OCI-M1 (cell line): ENCODE data around the gene UBE2O.

Experiments
- DNase-seq: peaks from one replicate; lab custom pipeline; 2025; lab: John Stamatoyannopoulos, UW

UBE2O gene

DNA sequence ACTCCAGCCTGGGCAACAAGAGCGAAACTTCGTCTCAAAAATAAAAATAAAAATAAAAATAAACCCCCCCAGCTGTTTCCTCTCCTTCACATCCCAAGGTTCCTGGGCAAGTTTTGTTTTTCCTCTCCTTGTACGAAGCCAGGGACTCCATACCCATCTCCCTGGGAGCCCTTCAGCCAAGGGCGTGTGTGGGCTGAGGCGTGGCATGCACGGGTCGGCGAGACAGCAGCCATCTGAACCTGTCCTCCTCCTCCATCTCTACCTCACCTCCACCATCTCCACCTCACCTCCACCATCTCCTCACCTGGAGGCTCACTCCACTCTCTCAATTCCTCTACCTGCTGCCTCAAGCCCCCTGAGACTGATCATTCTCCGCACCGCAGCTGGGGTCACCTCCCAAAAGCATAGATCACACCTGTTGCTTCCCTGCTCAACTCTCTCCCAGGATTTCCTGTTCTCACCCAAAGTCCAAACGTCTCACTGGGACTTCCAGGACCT lies 31.3 kb upstream of the UBE2O start:
- DNase-seq: no peak

DNA sequence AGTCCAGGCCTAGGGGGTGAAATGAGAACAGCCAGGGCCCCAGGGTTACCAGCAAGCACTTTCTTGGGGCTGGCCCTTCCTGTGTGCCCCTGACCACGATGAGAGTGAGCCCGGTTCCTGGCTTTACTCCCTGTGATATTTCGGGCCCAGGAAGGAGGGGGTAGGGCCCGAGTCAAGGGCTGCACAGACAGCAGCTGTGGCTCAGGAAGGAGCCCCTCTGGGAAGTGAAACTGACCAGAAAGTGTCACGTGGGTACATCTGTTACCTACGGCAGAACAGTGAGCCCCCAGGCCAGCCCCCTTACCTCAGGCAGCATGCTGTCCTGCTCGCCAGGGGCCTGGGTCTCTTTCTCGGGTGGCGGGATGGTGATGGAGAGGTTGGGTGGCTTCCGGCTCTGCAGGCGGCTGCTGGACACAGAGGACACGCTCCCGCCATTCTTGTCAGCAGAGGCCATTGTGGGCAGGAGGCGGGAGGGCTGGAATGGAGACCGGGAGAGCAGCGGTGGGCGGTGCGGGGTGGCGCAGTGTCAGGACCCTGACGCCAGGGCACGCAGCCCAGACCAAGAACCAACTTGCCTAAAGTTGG lies 28.2 kb upstream of the UBE2O start:
- no peak for DNase-seq

DNA sequence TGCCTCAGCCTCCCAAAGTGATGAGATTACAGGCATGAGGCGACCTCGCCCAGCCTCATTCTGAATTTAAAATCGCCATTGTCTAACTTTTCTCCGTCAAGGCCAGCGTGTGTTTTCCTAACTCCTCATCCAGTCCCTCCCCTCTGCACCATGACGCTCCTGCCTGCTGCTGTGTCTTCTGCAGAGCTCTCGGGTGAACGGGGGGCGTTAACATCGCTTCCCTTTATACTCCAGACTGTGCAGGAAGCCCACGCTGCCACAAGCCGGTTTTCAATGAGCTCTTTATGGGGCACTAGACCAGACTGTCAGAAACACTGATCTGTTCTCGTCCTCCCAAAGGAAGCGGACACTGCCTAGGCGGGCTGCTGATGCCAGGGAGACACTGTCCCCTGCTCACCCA lies 27.7 kb upstream of the UBE2O start:
- DNase-seq: no peak

DNA sequence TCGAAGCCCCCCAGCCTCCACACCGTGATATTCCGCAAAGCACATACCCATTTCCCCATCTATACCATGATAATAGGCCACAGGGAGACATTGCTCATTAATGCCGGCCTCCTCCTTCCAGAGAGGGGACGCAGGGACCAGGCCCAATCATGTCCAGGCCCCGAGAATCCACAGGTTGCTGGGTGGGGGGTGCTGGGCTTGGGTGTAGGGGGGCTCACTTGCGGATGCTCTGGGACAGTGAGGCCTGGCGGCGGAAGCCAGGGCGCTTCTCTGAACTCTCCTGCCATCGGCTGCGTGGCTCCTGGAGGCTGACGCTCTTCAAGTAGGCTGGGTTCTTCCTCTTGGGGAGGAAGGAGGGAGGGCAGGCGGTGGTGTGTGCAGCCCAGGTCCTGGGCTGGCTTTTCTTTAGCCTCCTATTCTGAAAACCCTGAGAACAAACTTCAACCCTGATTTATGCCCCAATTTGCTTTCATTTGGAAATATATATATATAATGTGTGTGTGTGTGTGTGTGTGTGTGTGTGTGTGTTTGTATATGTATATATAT lies 26.6 kb upstream of the UBE2O start:
- DNase-seq: no peak

DNA sequence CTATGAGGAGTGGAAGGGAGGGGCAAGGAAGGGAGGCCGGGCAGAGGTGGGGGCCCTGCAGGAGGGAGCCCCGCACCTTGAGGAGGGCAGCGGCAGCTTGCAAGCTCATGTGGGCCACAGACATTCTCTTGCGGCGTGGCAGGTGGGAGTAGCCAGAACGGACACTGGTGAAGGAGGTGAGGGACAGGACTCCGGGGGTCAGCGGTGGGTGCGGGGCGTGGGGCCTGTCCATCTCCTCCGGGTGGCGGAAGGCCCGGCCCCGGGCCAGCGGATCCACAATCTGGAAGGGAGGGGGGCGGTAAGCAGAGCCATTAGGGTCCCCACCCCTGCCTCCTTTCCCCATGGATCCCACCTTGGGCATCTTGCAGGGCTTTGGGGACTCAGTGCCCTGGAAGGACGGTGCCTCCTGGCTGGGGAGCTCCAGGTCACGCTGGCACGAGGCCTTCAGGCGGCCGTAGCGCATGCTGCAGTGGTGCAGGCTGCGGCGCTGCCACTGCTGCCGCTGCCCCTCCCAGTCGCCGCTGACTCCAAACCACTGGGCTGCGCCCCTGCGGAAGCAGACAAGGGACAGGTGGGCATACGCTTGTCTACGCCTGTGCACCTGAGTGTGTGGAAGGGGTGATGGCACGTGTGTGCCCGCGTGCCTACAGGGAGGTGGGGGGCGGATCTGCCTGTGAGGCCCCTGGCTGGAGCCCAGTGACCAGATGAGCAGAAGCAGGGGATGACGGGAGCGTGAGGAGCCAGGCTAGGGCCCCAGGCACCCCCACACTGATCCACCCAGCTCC lies 26.0 kb upstream of the UBE2O start:
- DNase-seq: no peak

DNA sequence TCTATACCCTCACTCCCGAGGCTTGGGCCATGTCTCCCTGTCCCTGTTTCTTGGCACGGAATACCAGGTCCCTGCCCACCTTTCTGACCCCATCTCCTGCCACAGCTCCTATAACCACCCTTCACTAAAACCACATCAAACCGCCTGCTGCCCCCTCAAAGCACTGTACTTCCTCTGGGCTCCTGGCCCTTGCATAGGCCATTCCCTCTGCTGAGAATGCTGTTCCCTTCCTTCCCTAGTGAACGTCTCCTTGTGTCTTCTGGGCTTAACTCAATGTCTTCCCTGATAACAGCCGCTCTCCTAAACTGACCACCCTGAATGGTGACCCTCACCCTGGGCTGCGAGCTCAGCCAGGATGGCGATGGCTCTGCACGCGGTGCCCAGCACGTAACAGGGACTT lies 25.1 kb upstream of the UBE2O start:
- DNase-seq: no peak

DNA sequence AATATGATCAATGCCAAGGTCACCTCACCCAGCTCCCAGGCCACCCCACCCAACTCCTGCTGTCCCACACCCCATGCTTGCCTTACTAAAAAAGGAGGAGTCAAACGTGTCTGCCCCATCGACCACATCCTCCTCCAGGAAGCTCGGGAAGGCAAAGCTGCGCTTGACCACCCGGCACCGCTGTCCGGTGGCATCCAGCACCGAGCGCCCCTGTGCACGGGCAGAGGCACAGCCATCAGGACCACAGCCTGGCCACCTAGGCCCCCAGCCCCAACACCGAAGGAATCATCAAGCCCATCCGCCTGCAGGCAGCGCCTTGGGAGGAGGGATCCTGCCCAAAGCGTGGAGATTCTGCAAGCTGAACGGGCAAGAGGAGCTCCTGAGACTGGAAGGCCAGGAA lies 24.6 kb upstream of the UBE2O start:
- no peak for DNase-seq

DNA sequence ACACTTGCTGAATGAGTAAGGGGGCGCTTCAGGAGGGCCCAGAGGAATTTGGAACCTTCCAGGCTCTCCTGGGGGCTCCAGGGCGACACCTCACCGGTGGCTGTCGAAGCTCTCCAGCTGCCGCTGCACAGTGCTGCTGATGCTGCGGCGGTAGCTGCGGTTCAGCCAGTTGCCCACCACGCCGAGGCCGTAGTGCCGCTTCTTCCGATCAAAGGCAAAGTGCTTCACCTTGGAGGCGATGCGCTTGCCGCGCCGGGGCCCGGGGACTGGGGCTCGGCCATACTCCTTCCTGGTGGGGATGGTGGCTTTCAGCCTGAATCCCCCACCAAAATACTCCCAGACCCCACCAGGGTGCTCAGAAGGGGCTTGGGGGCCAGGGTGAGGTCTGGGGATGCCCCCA lies 23.8 kb upstream of the UBE2O start:
- DNase-seq: no peak

DNA sequence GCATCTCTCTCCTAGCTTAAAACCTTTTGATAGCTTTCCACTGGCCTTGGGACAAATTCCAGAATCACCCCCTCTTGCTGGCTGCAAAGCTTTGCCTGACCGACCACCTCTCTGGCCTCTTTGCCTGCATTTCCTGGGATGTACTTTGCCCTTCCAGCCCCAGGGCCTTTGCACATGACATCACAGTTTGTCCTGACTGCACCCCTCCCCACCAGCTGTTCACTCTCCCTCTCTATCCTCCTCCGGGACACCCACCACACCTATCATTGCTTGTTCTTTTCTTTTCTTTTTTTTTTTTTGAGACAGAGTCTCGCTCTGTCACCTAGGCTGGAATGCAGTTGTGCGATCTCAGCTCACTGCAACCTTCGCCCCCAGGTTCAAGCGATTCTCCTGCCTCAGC lies 22.4 kb upstream of the UBE2O start:
- DNase-seq: no peak

DNA sequence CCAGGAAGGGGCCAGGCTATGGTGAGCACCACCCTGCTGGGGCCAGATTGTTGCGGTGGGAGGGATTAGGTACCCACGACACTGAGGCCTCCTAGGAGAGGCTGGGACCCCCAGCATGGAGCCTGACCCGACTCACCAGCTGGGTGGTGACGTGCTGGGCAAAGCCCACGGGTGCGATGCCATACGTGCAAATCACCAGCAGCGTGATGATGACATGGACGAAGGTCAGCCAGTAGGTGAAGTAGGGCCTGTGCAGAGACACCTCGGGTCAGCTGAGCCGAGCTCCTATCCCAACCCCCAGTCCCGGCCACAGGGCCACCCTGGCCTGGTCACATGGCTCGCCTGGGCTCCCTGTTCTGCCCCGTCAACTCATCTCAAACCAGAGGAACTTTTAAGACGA lies 21.9 kb upstream of the UBE2O start:
- DNase-seq: no peak

DNA sequence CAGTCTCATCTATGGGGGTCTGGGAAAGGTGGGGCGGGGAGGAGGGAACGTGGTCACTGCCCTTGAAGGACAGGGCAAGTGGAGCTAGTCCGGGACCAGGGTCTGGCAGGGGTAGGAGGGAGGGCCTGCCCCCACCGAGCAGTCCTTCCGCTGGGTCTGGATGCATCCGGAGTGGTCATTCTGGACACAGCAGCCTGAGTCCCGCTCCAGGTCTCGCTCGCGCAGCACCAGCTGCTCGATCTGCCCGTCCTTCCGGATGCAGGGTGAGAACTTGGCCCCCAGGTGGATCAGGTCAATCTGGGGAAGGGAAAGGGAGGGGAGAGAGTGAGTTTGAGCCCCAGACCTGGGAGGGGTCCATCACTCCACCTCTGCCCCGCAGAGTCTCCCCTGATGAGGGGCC lies 21.3 kb upstream of the UBE2O start:
- DNase-seq: no peak

DNA sequence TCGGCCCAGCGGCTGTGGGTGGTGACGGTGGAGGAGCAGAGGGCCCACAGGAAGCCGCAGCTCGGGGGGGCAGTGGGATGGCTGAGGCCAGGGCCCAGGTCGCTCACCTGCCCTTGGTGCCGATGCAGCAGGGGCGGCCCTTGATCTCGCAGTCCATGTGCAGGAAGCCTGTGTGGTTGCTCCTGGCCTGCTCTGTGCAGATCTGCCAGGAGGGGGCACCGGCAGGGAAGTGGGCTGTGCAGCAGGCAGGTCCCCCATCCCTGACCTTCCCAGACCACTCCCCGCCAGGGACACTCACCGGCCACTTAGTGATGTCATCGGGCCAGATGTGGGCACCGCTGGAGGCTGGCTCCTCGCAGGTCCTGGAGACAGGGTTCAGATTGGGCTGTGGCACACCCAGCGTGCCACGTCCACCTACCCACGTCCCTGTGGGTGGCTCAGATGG lies 20.6 kb upstream of the UBE2O start:
- DNase-seq: peak; percentile 15

DNA sequence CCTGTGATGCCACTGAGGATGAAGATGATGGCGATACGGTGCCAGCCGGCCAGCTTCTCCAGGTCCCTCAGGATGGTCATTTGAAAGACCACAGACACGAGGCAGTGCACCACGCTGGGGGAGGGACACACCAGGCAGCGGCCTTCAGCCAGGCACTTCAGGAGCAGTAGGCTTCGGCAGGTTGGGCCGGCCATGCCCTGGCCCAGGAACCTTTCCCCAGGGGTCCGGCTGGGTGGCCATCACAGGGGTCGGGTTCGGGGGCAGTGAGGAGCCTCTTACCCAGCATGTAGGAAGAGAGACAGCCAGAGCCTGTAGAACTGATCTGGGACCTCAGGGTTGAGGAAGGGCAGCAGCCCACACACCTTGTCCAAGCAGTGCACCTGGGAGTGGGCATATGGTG lies 19.8 kb upstream of the UBE2O start:
- no peak for DNase-seq

DNA sequence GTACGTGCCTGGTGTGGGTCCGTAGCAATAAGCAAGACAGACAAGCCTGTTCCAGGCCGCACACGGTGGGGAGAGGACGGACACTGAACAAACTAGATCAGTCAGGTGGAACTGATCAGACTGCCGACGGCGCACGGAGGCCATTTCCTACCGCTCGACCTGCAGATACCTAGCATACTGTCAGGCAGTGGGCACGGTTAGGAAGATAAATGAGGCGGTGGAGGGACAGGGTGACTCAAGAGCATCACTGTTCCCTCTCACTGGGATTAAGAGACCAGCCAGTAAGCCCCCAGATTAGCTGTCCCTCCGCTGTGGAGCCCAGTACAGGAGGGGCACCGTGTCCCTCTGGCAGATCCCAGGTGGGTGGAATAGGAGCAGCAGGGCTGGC lies 19.3 kb upstream of the UBE2O start:
- no peak for DNase-seq

DNA sequence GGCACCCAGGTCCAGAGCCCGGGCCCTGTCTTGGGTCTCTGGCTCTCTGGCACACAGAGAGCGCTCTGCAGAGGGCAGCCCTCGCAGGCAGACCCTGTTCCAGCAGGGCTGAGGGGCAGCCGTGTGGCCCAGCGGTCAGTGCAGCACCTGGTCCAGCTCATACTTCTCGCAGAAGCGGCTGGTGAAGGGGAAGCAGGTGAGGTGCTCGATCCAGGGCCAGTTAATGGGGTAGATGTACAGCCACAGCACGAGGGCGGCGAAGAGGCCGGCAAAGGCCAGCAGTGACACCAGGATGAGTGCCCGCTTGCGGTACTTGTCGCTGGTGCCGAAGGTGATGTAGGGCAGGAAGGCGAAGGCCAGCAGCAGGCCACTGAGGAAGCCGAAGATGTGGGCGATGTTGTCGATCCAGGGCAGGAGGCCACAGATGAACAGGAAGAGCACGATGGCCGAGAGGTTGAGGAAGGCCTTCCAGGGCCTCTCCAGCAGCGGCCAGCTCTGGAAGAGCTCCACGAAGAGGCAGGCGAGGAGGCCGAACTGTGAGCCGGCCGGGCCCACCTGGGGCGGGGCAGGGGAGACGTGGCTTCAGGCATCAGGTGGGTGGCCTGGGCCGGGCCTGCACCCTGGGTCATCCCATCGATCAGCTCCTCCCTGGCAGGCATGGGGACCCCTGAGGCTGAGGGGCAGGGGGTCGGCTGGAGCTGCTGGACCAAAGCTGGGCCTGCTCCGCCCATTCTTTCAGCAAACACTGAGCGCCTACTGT lies 18.7 kb upstream of the UBE2O start:
- DNase-seq: no peak

DNA sequence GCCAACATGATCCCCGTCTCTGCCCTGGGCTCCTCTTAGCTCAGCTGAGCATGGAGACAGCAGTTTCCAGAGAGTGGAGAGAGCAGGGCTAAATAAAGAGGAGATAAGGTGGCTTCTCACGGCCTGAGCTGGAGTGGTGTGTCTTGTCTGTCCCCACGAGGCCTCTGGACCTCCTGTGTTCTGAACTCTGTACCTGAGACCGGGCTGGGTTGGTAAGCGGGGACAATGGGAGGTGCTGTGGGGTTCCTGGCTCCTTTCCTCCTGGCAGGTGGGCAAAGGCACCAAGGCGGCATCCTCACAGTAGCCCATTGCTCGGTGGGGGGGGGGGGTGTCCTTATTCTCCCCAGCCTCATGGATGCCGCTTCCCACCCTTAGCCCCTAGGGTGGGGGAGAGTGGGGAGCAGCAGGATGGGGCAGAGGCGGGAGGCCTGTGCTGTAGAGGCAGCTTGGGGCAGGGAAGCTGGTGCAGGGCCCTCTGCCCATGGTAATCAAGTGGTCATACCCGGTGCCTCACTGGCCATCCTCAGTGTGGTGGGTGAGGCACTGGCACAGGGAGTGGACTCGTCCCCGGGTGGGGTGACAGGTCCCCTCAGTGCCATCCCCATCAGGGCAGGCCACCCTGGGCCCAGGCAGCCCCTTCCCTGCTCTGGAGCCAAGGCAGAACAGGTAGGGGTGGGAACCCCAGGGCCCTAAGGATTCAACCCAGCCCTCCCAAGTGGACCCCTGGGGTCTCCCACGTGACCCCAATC lies 17.2 kb upstream of the UBE2O start:
- DNase-seq: no peak

DNA sequence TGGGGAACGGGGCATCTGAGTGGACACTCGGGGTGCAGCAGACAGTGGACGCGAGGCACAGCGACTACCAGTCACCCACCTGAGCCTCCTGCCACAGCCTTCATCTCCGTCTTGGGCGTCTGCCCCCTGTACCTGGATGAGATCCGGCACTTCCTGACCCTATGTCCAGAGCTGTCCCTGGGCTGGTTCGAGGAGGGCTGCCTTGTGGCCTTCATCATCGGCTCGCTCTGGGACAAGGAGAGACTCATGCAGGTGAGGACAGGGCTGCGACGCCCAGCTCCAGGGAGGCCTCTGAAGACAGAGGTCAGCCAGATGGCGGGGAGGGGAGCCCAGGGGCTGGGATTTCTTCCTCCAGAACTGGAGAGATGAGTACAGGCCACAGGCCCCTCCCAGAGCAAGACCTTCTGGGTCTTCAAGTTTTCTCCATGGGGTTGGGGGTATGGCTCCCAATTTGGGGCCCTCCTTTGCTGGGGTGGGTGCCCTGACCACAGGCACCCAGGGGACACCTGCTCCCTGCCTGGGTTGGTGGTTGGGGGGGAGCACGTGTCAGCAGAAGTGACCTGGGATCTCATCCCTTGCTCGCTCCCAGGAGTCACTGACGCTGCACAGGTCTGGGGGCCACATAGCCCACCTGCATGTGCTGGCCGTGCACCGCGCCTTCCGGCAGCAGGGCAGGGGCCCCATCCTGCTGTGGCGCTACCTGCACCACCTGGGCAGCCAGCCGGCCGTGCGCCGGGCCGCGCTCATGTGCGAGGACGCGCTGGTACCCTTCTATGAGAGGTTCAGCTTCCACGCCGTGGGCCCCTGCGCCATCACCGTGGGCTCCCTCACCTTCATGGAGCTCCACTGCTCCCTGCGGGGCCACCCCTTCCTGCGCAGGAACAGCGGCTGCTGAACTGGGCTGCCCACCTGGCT lies 16.4 kb upstream of the UBE2O start:
- DNase-seq: no peak

DNA sequence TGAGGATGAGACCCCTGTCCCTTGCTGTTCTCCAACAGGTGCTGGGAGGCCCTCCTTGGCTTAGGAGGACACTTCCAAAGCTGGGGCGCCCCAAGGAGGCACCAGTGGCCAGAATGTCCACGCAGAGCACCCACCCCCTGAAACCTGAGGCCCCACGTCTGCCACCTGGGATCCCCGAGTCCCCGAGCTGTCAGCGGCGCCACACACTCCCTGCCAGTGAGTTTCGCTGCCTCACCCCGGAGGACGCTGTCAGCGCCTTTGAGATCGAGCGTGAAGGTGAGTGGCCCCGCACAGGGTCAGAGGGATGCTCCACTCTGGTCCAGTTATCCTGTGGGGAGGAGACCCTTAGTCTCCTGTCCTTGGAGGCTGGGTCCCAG lies 15.7 kb upstream of the UBE2O start:
- DNase-seq: no peak

DNA sequence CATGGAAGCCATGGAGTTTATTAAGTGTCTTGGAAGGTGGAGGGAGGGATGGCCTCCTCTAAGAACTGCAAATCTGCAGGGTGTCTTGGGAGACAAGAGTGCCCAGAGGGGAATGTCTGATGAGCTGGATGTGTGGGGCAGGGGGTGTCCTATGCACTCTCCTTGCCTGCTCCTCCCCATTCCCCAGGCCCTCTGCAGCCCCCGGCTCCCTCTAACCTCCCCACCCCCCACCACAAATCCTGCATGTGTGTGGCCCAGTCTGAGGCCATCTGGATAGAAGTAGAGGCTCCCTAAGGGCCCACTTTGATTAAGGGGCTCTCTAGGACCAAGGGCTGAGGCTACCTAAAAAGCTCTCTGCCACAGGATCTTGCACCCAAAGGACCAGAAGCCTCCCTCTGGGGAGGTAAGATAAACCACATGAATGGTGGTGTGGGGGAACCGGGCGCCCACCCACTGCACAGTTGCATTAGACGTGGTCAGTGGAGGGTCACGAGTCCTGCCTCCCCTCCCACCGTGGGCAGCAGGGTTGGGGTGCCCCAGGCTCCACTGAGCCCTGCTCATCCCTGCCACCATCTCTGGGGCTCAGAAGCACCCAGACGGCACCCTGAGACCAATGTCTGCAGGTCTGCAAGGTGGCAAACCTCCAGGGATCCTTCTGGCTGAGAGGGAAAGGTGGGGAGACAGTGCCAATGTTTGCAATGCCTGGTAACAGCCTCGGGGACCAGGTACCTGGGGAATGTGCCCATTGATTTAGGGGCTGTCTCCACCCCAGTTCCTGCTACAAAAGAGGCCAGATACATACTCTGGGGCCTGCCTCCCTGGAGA lies 15.1 kb upstream of the UBE2O start:
- DNase-seq: no peak

DNA sequence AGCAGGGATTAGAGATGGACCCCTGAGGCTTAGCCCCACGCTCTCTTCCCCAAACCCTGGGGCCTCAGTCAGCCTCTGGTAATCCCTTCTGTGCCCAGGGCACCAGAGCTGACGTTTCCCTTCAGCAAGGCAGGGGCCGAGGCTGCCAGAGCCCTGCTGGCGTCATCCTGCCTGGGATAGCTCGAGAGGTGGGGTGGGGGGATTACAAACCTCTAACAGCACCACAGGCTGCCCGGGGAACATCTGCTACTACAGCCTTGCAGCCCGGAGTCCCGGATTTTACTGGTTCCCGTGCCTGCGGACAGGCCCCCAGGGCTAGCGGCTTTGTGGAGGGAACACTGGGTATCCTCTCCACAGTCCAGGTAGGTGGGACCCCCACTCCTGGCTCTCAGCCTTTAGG lies 14.4 kb upstream of the UBE2O start, which contains the start of gene AANAT:
AANAT (plus strand) TSS at position 238 of the 400 bp plus-strand sequence. CDS start 1,144 bp downstream, outside the sequence.
- no peak for DNase-seq
